ENCODE measurements around the gene ARAF. TPM values are rescaled to one million over a fixed set of nuclear protein-coding genes. Genes with fewer than 3 reads are reported as not detected.
"Not testable (repeated sequence)": the region's sequence is repeated elsewhere in the genome, so short reads cannot be mapped to it uniquely, and the experiment has no call there.

Gene ARAF
- total RNA-seq, 1 donor from 2014 or later: 87.4 TPM

GRCh38 chrX:47590984-47591383, 30.0 kb downstream of the ARAF start:
- Histone ChIP-seq H3K4me3 (no peak overlapping the region), H3K36me3 (no peaks in the 10 kb centered on the region), H3K9me3 (no peaks in the 10 kb centered on the region), H3K4me1 (no peaks in the 10 kb centered on the region), H3K27me3 (no peaks in the 10 kb centered on the region), H3K27ac (no peak overlapping the region)
- no peak for TF ChIP-seq CTCF (IDR thresholded peaks at IDR 0.05)
- intact Hi-C loops (cut with DNase I): no loop called here
- DNase-seq: no peak
- no peak for ATAC-seq

GRCh38 chrX:47593522-47593921, 32.5 kb downstream of the ARAF start:
- ATAC-seq (no peak), DNase-seq (no peak)
- intact Hi-C loops (cut with DNase I): no loop called here
- Histone ChIP-seq H3K4me3 (no peak overlapping the region), H3K27me3 (no peaks in the 10 kb centered on the region), H3K36me3 (no peaks in the 10 kb centered on the region), H3K9me3 (no peaks in the 10 kb centered on the region), H3K27ac (no peak overlapping the region), H3K4me1 (no peaks in the 10 kb centered on the region)
- TF ChIP-seq CTCF (IDR thresholded peaks at IDR 0.05): no peak

- Histone ChIP-seq H3K9me3 (no peaks in the 10 kb centered on the region), H3K27me3 (no peaks in the 10 kb centered on the region), H3K27ac (no peak overlapping the region), H3K4me1 (no peaks in the 10 kb centered on the region), H3K36me3 (no peaks in the 10 kb centered on the region), H3K4me3 (no peak overlapping the region)
- DNase-seq (no peak), ATAC-seq (no peak)
- intact Hi-C loops (cut with DNase I): no loop called here
- no peak for TF ChIP-seq CTCF (IDR thresholded peaks at IDR 0.05)
Observed at GRCh38 chrX:47595716-47596251, 34.8 kb downstream of the ARAF start.

- Histone ChIP-seq H3K4me3 (no peak overlapping the region), H3K27me3 (no peaks in the 10 kb centered on the region), H3K4me1 (no peaks in the 10 kb centered on the region), H3K36me3 (no peaks in the 10 kb centered on the region), H3K9me3 (no peaks in the 10 kb centered on the region), H3K27ac (no peak overlapping the region)
- ATAC-seq (no peak), DNase-seq (no peak)
- intact Hi-C loops (cut with DNase I): no loop called here
- TF ChIP-seq CTCF (IDR thresholded peaks at IDR 0.05): no peak
Observed at GRCh38 chrX:47596256-47596655, 35.3 kb downstream of the ARAF start.

GRCh38 chrX:47597222-47597621, 36.2 kb downstream of the ARAF start:
- DNase-seq (no peak), ATAC-seq (no peak)
- Histone ChIP-seq H3K4me1 (no peaks in the 10 kb centered on the region), H3K36me3 (no peaks in the 10 kb centered on the region), H3K27me3 (no peaks in the 10 kb centered on the region), H3K4me3 (no peak overlapping the region), H3K9me3 (no peaks in the 10 kb centered on the region), H3K27ac (no peak overlapping the region)
- TF ChIP-seq CTCF (IDR thresholded peaks at IDR 0.05): no peak
- intact Hi-C loops (cut with DNase I): no loop called here

- H3K27me3 ChIP-seq; H3K27ac ChIP-seq; H3K4me1 ChIP-seq; DNase-seq; intact Hi-C loops (cut with DNase I); H3K9me3 ChIP-seq; ATAC-seq; H3K4me3 ChIP-seq; H3K36me3 ChIP-seq: not testable (repeated sequence)
Observed at GRCh38 chrX:47603125-47603524, 42.1 kb downstream of the ARAF start.
